ENCODE data around the gene UVRAG.

UVRAG gene

GRCh38 chr11:76004400-76004799 lies 189.4 kb downstream of the UVRAG start:
- Histone ChIP-seq H3K4me2 (ENCODE audit: low read length, poor library complexity, severe bottlenecking) (no peak overlapping the region), H3K14ac (ENCODE audit: low read length in 2 of 2) (no peak overlapping the region), H3K36me3 (ENCODE audit: control insufficient read depth in 1 of 2, insufficient read depth in 2 of 2, low read depth in 1 of 2, low read length in 2 of 2) (peaks cover 13 to 22% of the 10 kb centered on the region in 2 experiments), H2BK12ac (ENCODE audit: low read length in 2 of 2) (no peak overlapping the region), H3K4ac (ENCODE audit: low read depth in 1 of 2, low read length in 2 of 2) (no peak overlapping the region), H2BK15ac (ENCODE audit: low read depth, poor library complexity, severe bottlenecking) (no peak overlapping the region), H3K79me1 (replicated peaks; ENCODE audit: low read length, poor library complexity, severe bottlenecking) (no peaks in the 10 kb centered on the region), H3K4me1 (ENCODE audit: control insufficient read depth, insufficient read depth, low read depth, low read length) (no peaks in the 10 kb centered on the region), H3K9me3 (ENCODE audit: control insufficient read depth, low read length) (peaks cover 8% of the 10 kb centered on the region), H3K27me3 (ENCODE audit: control insufficient read depth in 1 of 2, insufficient read depth in 1 of 2, low read length in 2 of 2) (no peaks in the 10 kb centered on the region), H2BK5ac (ENCODE audit: low read depth, low read length, poor library complexity, severe bottlenecking) (no peak overlapping the region), H3K23ac (ENCODE audit: low read length in 2 of 2) (no peak overlapping the region), H2AFZ (ENCODE audit: low read depth, low read length) (no peak overlapping the region), H2BK120ac (ENCODE audit: low read depth, low read length) (no peak overlapping the region), H3K18ac (ENCODE audit: low read depth in 1 of 2, low read length in 2 of 2) (no peak overlapping the region), H4K91ac (ENCODE audit: low read length) (no peak overlapping the region), H3K4me3 (ENCODE audit: insufficient read depth in 1 of 2, low read depth in 1 of 2, low read length in 2 of 2) (no peak overlapping the region), H4K8ac (ENCODE audit: low read length) (no peak overlapping the region), H2AK5ac (ENCODE audit: low read length, severe bottlenecking) (no peak overlapping the region), H3K9ac (ENCODE audit: low read length) (no peak overlapping the region), H3K27ac (ENCODE audit: low read length, poor library complexity, severe bottlenecking) (no peak overlapping the region)
- WGBS, result 100% methylated on average over 2 of the region's 3 CpGs
- DNase-seq, result no peak

DNA sequence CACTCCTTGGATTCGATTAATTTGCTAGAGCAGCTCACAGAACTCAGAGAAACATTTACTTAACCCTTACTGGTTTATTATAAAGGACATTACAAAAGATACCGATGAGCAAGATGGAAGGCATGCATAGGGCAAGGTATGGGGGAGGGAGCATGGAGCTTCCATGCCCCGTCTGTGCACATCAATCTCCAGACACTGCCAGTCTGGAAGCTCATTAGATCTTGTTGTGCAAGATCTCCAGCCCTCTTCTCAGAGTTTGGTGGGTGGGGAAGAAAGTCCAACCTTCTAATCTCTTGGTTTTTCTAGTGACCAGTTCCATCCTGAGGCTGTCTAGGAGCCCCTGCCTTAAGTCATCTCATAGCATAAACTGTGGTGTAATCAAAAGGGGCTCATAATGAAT lies 190.7 kb downstream of the UVRAG start:
- no peak overlapping the region for H3K4ac ChIP-seq (ENCODE audit: low read depth in 1 of 2, low read length in 2 of 2)

GRCh38 chr11:76007166-76007565 lies 192.2 kb downstream of the UVRAG start:
- H3K4me3 ChIP-seq (ENCODE audit: insufficient read depth in 1 of 2, low read depth in 1 of 2, low read length in 2 of 2), result no peak overlapping the region
- H3K4me2 ChIP-seq (ENCODE audit: low read length, poor library complexity, severe bottlenecking), result no peak overlapping the region
- H3K9me3 ChIP-seq (ENCODE audit: control insufficient read depth, low read length), result no peaks in the 10 kb centered on the region
- no peak for DNase-seq
- H3K9ac ChIP-seq (ENCODE audit: low read length), result no peak overlapping the region
- no peak overlapping the region for H4K8ac ChIP-seq (ENCODE audit: low read length)
- H3K36me3 ChIP-seq (ENCODE audit: control insufficient read depth in 1 of 2, insufficient read depth in 2 of 2, low read depth in 1 of 2, low read length in 2 of 2), result peaks cover 10 to 26% of the 10 kb centered on the region in 2 experiments
- H2BK5ac ChIP-seq (ENCODE audit: low read depth, low read length, poor library complexity, severe bottlenecking), result no peak overlapping the region
- no peak overlapping the region for H4K91ac ChIP-seq (ENCODE audit: low read length)
- no peak overlapping the region for H3K4ac ChIP-seq (ENCODE audit: low read depth in 1 of 2, low read length in 2 of 2)
- H3K14ac ChIP-seq (ENCODE audit: low read length in 2 of 2), result no peak overlapping the region
- H3K18ac ChIP-seq (ENCODE audit: low read depth in 1 of 2, low read length in 2 of 2), result no peak overlapping the region
- H3K27me3 ChIP-seq (ENCODE audit: control insufficient read depth in 1 of 2, insufficient read depth in 1 of 2, low read length in 2 of 2), result no peaks in the 10 kb centered on the region
- no peak overlapping the region for H3K23ac ChIP-seq (ENCODE audit: low read length in 2 of 2)
- no peak overlapping the region for H2AK5ac ChIP-seq (ENCODE audit: low read length, severe bottlenecking)
- WGBS, result 100% methylated on average over 1 of the region's 2 CpGs
- no peaks in the 10 kb centered on the region for H3K4me1 ChIP-seq (ENCODE audit: control insufficient read depth, insufficient read depth, low read depth, low read length)
- no peak overlapping the region for H3K27ac ChIP-seq (ENCODE audit: low read length, poor library complexity, severe bottlenecking)
- H2BK12ac ChIP-seq (ENCODE audit: low read length in 2 of 2), result no peak overlapping the region
- no peak overlapping the region for H2AFZ ChIP-seq (ENCODE audit: low read depth, low read length)
- H2BK15ac ChIP-seq (ENCODE audit: low read depth, poor library complexity, severe bottlenecking), result no peak overlapping the region
- H2BK120ac ChIP-seq (ENCODE audit: low read depth, low read length), result no peak overlapping the region
- no peaks in the 10 kb centered on the region for H3K79me1 ChIP-seq (replicated peaks; ENCODE audit: low read length, poor library complexity, severe bottlenecking)

More for the DNA sequence above, 190.7 kb downstream of the UVRAG start:
- Histone ChIP-seq H2BK12ac (ENCODE audit: low read length in 2 of 2) (no peak overlapping the region), H3K27ac (ENCODE audit: low read length, poor library complexity, severe bottlenecking) (no peak overlapping the region), H2AFZ (ENCODE audit: low read depth, low read length) (no peak overlapping the region), H3K18ac (ENCODE audit: low read depth in 1 of 2, low read length in 2 of 2) (no peak overlapping the region), H3K9me3 (ENCODE audit: control insufficient read depth, low read length) (peaks cover 8% of the 10 kb centered on the region), H3K9ac (ENCODE audit: low read length) (no peak overlapping the region), H2AK5ac (ENCODE audit: low read length, severe bottlenecking) (no peak overlapping the region), H2BK120ac (ENCODE audit: low read depth, low read length) (no peak overlapping the region), H4K8ac (ENCODE audit: low read length) (peak overlapping the region; percentile 50), H3K4me1 (ENCODE audit: control insufficient read depth, insufficient read depth, low read depth, low read length) (no peaks in the 10 kb centered on the region), H3K14ac (ENCODE audit: low read length in 2 of 2) (peak overlapping the region in 1 of 2 experiments; percentile 30), H2BK15ac (ENCODE audit: low read depth, poor library complexity, severe bottlenecking) (no peak overlapping the region), H3K27me3 (ENCODE audit: control insufficient read depth in 1 of 2, insufficient read depth in 1 of 2, low read length in 2 of 2) (no peaks in the 10 kb centered on the region), H2BK5ac (ENCODE audit: low read depth, low read length, poor library complexity, severe bottlenecking) (no peak overlapping the region), H3K4me2 (ENCODE audit: low read length, poor library complexity, severe bottlenecking) (no peak overlapping the region), H3K79me1 (replicated peaks; ENCODE audit: low read length, poor library complexity, severe bottlenecking) (no peaks in the 10 kb centered on the region), H4K91ac (ENCODE audit: low read length) (no peak overlapping the region), H3K4me3 (ENCODE audit: insufficient read depth in 1 of 2, low read depth in 1 of 2, low read length in 2 of 2) (no peak overlapping the region), H3K36me3 (ENCODE audit: control insufficient read depth in 1 of 2, insufficient read depth in 2 of 2, low read depth in 1 of 2, low read length in 2 of 2) (peaks cover 10 to 26% of the 10 kb centered on the region in 2 experiments), H3K23ac (ENCODE audit: low read length in 2 of 2) (peak overlapping the region in 1 of 2 experiments; percentile 50)
- 80% methylated on average over 2 of the region's 3 CpGs for WGBS
- peak; percentile 10 for DNase-seq

GRCh38 chr11:76008474-76008873 lies 193.5 kb downstream of the UVRAG start:
- no peak overlapping the region for H2BK12ac ChIP-seq (ENCODE audit: low read length in 2 of 2)
- H4K8ac ChIP-seq (ENCODE audit: low read length), result no peak overlapping the region
- H3K18ac ChIP-seq (ENCODE audit: low read depth in 1 of 2, low read length in 2 of 2), result no peak overlapping the region
- no peak overlapping the region for H3K23ac ChIP-seq (ENCODE audit: low read length in 2 of 2)
- DNase-seq, result peak; percentile 26
- H3K36me3 ChIP-seq (ENCODE audit: control insufficient read depth in 1 of 2, insufficient read depth in 2 of 2, low read depth in 1 of 2, low read length in 2 of 2), result peaks cover 10 to 26% of the 10 kb centered on the region in 2 experiments
- no peak overlapping the region for H2AFZ ChIP-seq (ENCODE audit: low read depth, low read length)
- no CpG with 5 or more reads among the region's 2 CpGs for WGBS
- H3K4ac ChIP-seq (ENCODE audit: low read depth in 1 of 2, low read length in 2 of 2), result no peak overlapping the region
- H3K4me2 ChIP-seq (ENCODE audit: low read length, poor library complexity, severe bottlenecking), result no peak overlapping the region
- no peak overlapping the region for H2BK15ac ChIP-seq (ENCODE audit: low read depth, poor library complexity, severe bottlenecking)
- H3K4me1 ChIP-seq (ENCODE audit: control insufficient read depth, insufficient read depth, low read depth, low read length), result no peaks in the 10 kb centered on the region
- no peak overlapping the region for H2BK120ac ChIP-seq (ENCODE audit: low read depth, low read length)
- H3K14ac ChIP-seq (ENCODE audit: low read length in 2 of 2), result no peak overlapping the region
- no peak overlapping the region for H3K4me3 ChIP-seq (ENCODE audit: insufficient read depth in 1 of 2, low read depth in 1 of 2, low read length in 2 of 2)
- H3K27me3 ChIP-seq (ENCODE audit: control insufficient read depth in 1 of 2, insufficient read depth in 1 of 2, low read length in 2 of 2), result no peaks in the 10 kb centered on the region
- no peak overlapping the region for H4K91ac ChIP-seq (ENCODE audit: low read length)
- no peak overlapping the region for H2AK5ac ChIP-seq (ENCODE audit: low read length, severe bottlenecking)
- H3K9me3 ChIP-seq (ENCODE audit: control insufficient read depth, low read length), result no peaks in the 10 kb centered on the region
- H3K27ac ChIP-seq (ENCODE audit: low read length, poor library complexity, severe bottlenecking), result no peak overlapping the region
- H3K79me1 ChIP-seq (replicated peaks; ENCODE audit: low read length, poor library complexity, severe bottlenecking), result peaks cover 2% of the 10 kb centered on the region
- H2BK5ac ChIP-seq (ENCODE audit: low read depth, low read length, poor library complexity, severe bottlenecking), result no peak overlapping the region
- H3K9ac ChIP-seq (ENCODE audit: low read length), result peak overlapping the region; percentile 40

All from mesenchymal stem cell (in vitro differentiated cells and primary cell).